Activated naive CD4-positive, alpha-beta T cell treated with anti-CD3 and anti-CD28 coated beads for 36 hours (primary cell): ENCODE measurements around the gene CKAP5. TPM values are rescaled to one million over a fixed set of nuclear protein-coding genes. Genes with fewer than 3 reads are reported as not detected.

Experiments used
- CTCF ChIA-PET: fragments of 350-600 bp; sonication (Branson Sonifier 250); formaldehyde crosslinking; loops from one replicate; lab custom pipeline; 2021; ENCODE audit warnings: antibody characterized with exemption; lab: Charles Lee
- DNase-seq: peaks from one replicate; pipeline ENCODE4 v3.0.0-alpha.2; 2020
- H3K27ac Mint-ChIP-seq: one replicate; pipeline ENCODE4 v1.8.0; 2021; ENCODE audit warnings: mild to moderate bottlenecking, mixed read lengths
- H3K27me3 Mint-ChIP-seq: one replicate; pipeline ENCODE4 v1.8.0; 2021; ENCODE audit warnings: low read depth, mixed read lengths
- H3K36me3 Mint-ChIP-seq: one replicate; pipeline ENCODE4 v1.8.0; 2021; ENCODE audit warnings: low read depth, mixed read lengths
- H3K4me1 Mint-ChIP-seq: one replicate; pipeline ENCODE4 v1.8.0; 2021; ENCODE audit warnings: low read depth, mixed read lengths
- H3K4me3 Mint-ChIP-seq: one replicate; pipeline ENCODE4 v1.8.0; 2021; ENCODE audit warnings: mild to moderate bottlenecking, moderate library complexity, mixed read lengths
- H3K9me3 Mint-ChIP-seq: one replicate; pipeline ENCODE4 v1.8.0; 2021; ENCODE audit warnings: mixed read lengths
- intact Hi-C: fragments of 100-400 bp; cut with micrococcal nuclease; formaldehyde crosslinking; loops from one replicate; pipeline ENCODE4 v1.15.1; 2023
- total RNA-seq, 2 experiments: library from RNA; stranded (reverse); gene quantifications; one replicate each; pipeline ENCODE4 v1.2.3, GENCODE V29; 2021

Gene CKAP5
- total RNA-seq, 2 experiments from 2014 or later, result 205 to 216 TPM

DNA sequence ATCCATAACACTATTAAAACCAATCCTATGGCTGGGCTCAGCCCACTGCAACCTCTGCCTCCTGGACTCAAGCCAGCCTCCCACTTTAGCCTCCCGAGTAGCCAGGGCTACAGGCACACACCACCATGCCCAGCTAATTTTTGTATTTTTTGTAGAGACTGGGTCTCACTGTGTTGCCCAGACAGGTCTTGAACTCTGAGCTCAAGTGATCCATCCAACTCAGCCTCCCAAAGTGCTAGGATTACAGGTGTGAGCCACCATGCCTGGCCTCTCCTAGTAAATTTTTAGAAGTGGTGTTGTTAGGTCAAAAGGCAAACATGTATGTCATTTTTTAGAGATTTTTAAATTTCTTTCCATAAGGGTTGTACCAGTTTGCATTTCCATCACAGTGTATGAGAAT is 112.8 kb downstream of the CKAP5 start:
- intact Hi-C loops, result no loop called here
- Mint-ChIP-seq H3K9me3 (no peaks in the 10 kb centered on the region), H3K4me1 (no peaks in the 10 kb centered on the region), H3K4me3 (no peak overlapping the region), H3K27me3 (no peaks in the 10 kb centered on the region), H3K27ac (no peak overlapping the region), H3K36me3 (no peaks in the 10 kb centered on the region)
- CTCF ChIA-PET, result no interaction called here
- no peak for DNase-seq

DNA sequence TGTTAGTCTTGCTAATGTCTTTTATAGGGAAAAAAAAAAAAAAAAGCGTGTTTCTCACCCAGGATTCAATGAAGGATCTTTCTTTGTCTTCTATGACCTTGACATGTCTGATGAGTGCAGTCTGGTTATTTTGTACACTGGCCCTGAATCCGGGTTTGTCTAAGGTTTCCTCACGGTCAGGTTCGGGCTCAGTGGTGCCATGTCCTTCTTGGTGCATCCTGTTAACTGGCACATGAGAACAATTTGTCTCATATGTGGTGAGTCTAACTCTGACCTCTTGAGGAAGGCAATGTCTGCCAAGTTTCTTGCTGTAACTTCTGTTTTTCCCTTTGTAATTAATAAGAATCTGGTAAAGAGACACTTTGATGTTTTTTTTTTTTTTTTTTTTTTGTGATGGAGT is 114.5 kb downstream of the CKAP5 start:
- no peaks in the 10 kb centered on the region for H3K27me3 Mint-ChIP-seq
- intact Hi-C loops, result no loop called here

DNA sequence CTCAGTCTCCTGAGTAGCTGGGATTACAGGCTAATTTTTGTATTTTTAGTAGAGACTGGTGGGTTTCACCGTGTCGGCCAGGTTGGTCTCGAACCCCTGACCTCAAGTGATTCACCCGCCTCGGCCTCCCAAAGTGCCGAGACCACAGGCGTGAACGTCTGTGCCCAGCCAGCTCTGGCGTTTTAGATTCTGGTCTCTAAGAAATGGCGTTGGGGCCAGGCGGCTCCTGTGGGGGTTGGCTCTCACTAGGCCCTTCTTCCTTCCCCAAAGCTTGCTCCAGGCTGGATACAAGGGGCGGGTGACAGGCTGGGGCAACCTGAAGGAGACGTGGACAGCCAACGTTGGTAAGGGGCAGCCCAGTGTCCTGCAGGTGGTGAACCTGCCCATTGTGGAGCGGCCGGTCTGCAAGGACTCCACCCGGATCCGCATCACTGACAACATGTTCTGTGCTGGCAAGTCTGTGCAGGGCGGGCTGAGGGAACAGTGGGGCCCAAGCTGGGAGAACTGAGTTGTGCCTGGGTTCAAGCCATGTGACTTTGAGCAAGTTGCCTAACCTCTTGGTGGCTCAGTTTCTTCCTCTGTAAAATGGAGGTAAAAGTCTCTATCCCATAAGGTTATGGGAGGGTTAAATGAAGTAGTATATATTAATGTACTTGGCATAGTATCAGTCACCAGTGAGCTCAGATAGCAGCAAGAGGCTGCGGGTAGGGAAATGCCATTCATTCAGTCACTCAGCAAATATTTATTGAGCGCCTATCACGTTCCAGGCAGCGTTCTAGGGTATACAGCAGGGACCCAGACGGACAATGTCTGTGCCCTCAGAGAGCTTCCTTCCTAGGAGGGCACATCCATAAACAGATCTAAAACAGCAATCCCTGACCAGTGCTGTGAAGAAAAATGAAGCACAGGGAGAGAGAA is 116.7 kb downstream of the CKAP5 start:
- CTCF ChIA-PET, result no interaction called here
- Mint-ChIP-seq H3K36me3 (no peaks in the 10 kb centered on the region), H3K27ac (no peak overlapping the region), H3K27me3 (no peaks in the 10 kb centered on the region), H3K4me3 (no peak overlapping the region), H3K4me1 (no peaks in the 10 kb centered on the region), H3K9me3 (no peaks in the 10 kb centered on the region)
- no peak for DNase-seq
- intact Hi-C loops, result no loop called here

More for the DNA sequence above, 114.5 kb downstream of the CKAP5 start:
- Mint-ChIP-seq H3K9me3 (no peaks in the 10 kb centered on the region), H3K4me1 (no peaks in the 10 kb centered on the region), H3K4me3 (no peak overlapping the region), H3K36me3 (no peaks in the 10 kb centered on the region), H3K27ac (no peak overlapping the region)
- DNase-seq, result no peak
- CTCF ChIA-PET, result no interaction called here

DNA sequence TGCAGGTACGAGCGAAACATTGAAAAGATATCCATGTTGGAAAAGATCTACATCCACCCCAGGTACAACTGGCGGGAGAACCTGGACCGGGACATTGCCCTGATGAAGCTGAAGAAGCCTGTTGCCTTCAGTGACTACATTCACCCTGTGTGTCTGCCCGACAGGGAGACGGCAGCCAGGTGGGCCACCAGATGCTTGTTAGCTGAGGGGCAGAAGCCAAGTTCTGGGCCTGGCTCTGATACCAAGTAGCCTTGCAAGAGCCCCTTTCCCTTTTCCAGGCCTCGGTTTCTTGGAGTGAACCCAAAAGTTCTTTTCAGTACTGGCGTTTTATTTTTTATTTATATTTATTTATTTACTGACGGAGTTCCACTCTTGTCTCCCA is 117.4 kb downstream of the CKAP5 start:
- Mint-ChIP-seq H3K27ac (no peak overlapping the region), H3K36me3 (no peaks in the 10 kb centered on the region), H3K4me1 (no peaks in the 10 kb centered on the region), H3K9me3 (no peaks in the 10 kb centered on the region), H3K4me3 (no peak overlapping the region), H3K27me3 (no peaks in the 10 kb centered on the region)
- CTCF ChIA-PET, result no interaction called here
- no peak for DNase-seq
- intact Hi-C loops, result no loop called here

DNA sequence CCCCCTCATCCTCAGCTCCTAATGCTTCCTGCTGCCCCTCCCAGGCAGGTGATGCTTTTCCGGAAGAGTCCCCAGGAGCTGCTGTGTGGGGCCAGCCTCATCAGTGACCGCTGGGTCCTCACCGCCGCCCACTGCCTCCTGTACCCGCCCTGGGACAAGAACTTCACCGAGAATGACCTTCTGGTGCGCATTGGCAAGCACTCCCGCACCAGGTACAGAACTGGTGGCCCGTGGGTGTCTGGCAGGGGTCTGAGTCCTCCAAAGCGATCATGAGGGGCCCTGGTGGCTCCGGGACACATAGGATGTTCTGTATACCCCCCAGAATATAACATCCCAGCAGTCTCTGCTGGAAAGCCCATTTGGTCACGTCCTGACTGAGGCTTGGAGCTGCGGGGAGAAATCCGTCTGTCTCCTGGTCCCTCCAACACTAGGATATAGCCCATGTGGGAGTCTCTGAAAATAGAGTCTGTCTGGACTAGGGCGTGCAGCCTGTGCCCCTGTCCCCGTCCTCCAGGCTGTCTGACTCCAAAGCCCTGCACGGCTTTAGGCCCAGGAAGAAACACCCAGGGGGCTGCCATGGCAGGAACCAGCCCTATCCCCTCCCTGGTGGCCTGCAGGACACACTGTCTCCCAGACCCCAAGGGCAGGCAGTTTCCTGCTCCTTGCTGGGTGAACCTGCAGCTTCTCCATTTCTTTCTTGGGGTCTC is 118.0 kb downstream of the CKAP5 start:
- no peak overlapping the region for H3K27ac Mint-ChIP-seq
- H3K36me3 Mint-ChIP-seq, result no peaks in the 10 kb centered on the region
- no peaks in the 10 kb centered on the region for H3K4me1 Mint-ChIP-seq
- no peaks in the 10 kb centered on the region for H3K9me3 Mint-ChIP-seq
- intact Hi-C loops, result no loop called here
- H3K27me3 Mint-ChIP-seq, result no peaks in the 10 kb centered on the region
- no peak overlapping the region for H3K4me3 Mint-ChIP-seq
- DNase-seq, result no peak
- CTCF ChIA-PET, result interaction anchor here (0.6 kb wide), 1 partner anchor 45 kb away, joined by 3 read pairs; no protein-coding TSS in a partner anchor

DNA sequence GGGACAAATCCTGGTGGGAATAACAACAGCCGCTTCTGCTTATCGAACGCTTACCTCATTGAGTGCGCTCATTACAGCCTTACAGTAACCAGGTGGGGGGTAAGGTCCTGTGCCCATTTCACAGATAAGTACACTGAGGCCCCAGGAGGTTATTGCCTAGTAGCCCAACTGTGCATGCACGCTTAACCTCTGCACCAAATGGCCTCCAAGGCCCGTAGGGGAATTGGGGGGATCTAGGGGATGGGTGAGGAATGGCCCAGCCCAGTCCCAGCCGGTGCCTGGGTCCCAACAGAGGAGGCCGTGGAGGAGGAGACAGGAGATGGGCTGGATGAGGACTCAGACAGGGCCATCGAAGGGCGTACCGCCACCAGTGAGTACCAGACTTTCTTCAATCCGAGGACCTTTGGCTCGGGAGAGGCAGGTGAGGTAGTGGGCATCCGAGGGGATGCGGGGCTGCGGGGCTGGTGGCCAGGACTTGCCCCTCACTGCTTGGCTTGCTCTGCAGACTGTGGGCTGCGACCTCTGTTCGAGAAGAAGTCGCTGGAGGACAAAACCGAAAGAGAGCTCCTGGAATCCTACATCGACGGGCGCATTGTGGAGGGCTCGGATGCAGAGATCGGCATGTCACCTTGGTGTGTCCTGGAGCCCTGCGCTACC is 119.7 kb downstream of the CKAP5 start:
- no peak for DNase-seq
- Mint-ChIP-seq H3K36me3 (no peaks in the 10 kb centered on the region), H3K4me1 (no peaks in the 10 kb centered on the region), H3K9me3 (no peaks in the 10 kb centered on the region), H3K4me3 (no peak overlapping the region), H3K27me3 (no peaks in the 10 kb centered on the region), H3K27ac (no peak overlapping the region)
- intact Hi-C loops, result no loop called here
- CTCF ChIA-PET, result no interaction called here

DNA sequence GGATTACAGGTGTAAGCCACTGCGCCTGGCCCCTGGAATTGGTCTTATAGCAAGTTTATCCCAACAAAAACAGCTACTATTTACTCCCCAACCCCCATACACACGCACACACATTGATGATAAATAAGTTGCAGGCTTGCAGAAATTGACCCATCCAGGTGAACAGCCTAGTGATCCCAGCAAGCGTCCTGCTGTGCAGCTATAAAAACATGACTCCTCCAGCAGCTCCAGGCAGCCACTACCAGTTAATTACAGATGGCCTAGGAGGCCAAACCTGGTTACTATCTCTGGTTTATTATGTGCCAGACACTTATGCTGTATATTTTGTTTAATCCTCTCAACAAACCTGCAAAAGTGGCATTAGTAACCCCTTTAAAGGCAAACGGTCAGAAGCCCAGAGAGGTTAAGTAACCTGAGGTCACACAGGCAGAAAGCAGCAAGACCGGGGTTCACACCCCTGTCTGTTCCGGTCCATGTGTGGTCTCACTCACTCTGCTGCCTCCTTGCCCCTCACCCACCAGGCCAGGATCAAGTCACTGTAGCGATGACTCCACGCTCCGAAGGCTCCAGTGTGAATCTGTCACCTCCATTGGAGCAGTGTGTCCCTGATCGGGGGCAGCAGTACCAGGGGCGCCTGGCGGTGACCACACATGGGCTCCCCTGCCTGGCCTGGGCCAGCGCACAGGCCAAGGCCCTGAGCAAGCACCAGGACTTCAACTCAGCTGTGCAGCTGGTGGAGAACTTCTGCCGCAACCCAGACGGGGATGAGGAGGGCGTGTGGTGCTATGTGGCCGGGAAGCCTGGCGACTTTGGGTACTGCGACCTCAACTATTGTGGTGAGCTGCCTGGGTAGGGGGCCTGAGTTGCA is 120.5 kb downstream of the CKAP5 start:
- H3K27ac Mint-ChIP-seq, result no peak overlapping the region
- H3K9me3 Mint-ChIP-seq, result no peaks in the 10 kb centered on the region

DNA sequence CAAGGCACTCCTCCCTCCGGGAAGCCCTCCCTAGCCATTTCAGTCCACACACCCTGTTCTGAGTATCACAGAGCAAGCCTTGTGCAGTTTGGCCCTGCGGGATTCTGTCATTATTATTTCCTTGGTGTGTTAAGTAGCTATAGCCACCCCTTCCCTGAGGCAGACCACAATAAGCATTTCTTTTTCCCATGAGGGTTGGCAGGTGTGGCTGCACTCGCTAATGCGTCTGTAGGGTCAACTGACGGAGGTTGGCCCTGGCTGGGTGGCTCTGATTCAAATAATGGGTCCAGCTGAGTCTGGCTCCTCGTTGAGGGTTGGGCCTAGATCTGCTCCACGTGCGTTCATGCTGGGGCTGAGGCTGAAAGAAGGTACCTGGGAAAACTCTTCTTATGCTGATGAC is 122.0 kb downstream of the CKAP5 start:
- Mint-ChIP-seq H3K27ac (no peak overlapping the region), H3K36me3 (no peaks in the 10 kb centered on the region), H3K9me3 (no peaks in the 10 kb centered on the region), H3K4me3 (no peak overlapping the region), H3K4me1 (no peaks in the 10 kb centered on the region), H3K27me3 (no peaks in the 10 kb centered on the region)
- CTCF ChIA-PET, result no interaction called here
- intact Hi-C loops, result no loop called here
- no peak for DNase-seq

More for the DNA sequence above, 120.5 kb downstream of the CKAP5 start:
- Mint-ChIP-seq H3K4me1 (no peaks in the 10 kb centered on the region), H3K36me3 (no peaks in the 10 kb centered on the region), H3K4me3 (no peak overlapping the region), H3K27me3 (no peaks in the 10 kb centered on the region)
- intact Hi-C loops, result no loop called here
- CTCF ChIA-PET, result no interaction called here
- DNase-seq, result no peak

DNA sequence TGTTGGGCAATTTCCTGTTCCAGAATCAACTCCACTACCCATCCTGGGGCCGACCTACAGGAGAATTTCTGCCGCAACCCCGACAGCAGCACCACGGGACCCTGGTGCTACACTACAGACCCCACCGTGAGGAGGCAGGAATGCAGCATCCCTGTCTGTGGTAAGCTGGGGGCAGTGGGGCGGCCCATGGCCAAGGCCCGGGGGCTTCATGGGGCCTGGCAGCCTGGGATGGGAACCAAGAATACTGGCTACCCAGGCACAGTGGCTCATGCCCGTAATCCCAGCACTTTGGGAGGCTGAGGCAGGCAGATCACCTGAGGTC is 122.8 kb downstream of the CKAP5 start:
- Mint-ChIP-seq H3K27ac (no peak overlapping the region), H3K9me3 (no peaks in the 10 kb centered on the region), H3K27me3 (no peaks in the 10 kb centered on the region), H3K4me3 (no peak overlapping the region), H3K36me3 (no peaks in the 10 kb centered on the region), H3K4me1 (no peaks in the 10 kb centered on the region)
- CTCF ChIA-PET, result no interaction called here
- no peak for DNase-seq
- intact Hi-C loops, result no loop called here

DNA sequence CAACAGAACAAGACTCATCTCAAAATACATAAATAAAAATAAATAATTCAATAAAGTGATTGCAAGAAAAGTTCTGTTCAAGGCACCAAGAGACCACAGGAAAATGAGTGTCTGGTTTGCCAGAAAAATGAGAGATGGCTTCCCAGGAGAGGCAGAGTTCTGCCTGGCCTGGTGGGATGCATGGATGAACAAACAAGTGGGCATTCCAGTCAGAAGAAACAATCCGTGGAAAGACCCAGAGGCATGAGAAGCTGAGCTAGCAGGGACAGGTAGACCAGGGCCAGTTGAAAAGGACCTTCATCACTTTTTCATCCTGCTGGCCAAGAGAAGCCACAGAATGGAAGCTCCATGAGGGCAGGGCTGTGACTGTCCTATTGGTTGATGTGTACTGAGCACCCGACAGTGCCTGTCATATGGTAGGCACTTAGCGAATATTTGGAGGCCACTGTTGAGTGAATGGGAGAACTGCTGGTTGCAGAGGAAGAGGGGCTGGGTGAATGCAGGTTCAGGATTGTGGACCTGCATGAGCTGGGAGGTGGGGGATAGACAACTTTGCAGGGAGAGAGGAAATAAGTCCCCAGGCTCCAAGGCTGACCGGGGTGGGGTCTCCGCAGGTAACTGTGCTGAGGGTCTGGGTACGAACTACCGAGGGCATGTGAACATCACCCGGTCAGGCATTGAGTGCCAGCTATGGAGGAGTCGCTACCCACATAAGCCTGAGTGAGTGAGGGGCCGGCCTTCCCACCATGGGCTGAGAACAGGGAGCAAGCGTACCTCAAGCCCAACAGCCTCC is 123.3 kb downstream of the CKAP5 start:
- intact Hi-C loops, result no loop called here
- Mint-ChIP-seq H3K4me1 (peaks cover 3% of the 10 kb centered on the region), H3K27me3 (no peaks in the 10 kb centered on the region), H3K27ac (no peak overlapping the region), H3K9me3 (no peaks in the 10 kb centered on the region), H3K4me3 (no peak overlapping the region), H3K36me3 (no peaks in the 10 kb centered on the region)
- DNase-seq, result no peak
- CTCF ChIA-PET, result no interaction called here

DNA sequence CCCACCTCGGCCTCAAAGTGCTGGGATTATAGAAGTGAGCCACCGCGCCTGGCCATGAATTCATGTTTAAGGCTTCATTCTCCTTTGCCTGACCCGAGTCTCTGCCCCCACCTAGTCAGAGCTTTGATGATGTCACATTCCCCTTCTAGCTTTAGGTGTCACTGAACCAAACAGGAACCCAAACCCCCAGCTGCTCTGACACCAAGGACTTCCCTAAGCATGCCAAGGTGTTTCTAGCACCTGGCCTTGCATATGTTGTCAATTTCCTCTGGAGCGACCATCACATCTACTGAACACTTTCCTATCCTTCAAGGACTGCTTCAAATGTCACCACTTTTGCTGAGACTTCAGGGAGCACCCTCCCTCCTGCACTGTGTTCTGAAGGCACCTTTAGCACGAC is 124.8 kb downstream of the CKAP5 start:
- Mint-ChIP-seq H3K4me1 (peaks cover 3% of the 10 kb centered on the region), H3K4me3 (no peak overlapping the region), H3K9me3 (no peaks in the 10 kb centered on the region), H3K36me3 (no peaks in the 10 kb centered on the region), H3K27ac (no peak overlapping the region), H3K27me3 (no peaks in the 10 kb centered on the region)
- no peak for DNase-seq
- intact Hi-C loops, result no loop called here
- CTCF ChIA-PET, result no interaction called here
